ENCODE measurements around the gene ESRRA. TPM values are rescaled to one million over a fixed set of nuclear protein-coding genes. Genes with fewer than 3 reads are reported as not detected.
A peak's percentile ranks its signal among the peaks of the same experiment; 100 is the strongest.

Gene ESRRA
- total and polyA plus RNA-seq, 2 of the 8 experiments (the other 6 are each of a cell fraction or from before 2014, with no cell fraction given) = 18.2 to 37.0 TPM

GRCh38 chr11:64306876-64307622, 1.7 kb downstream of the ESRRA start:
- Histone ChIP-seq H2BK120ac (replicated peaks; ENCODE audit: low read depth, low read length) (no peak overlapping the region), H3K4me1 (replicated peaks in 1 of 4; ENCODE audit: control insufficient read depth in 3 of 4, insufficient read depth in 4 of 4, low read length in 3 of 4) (peaks cover 3 to 14% (median 12%) of the 10 kb centered on the region in 4 experiments; a peak in 6 of 7 replicates), H2BK12ac (ENCODE audit: low read depth, low read length) (0 out of 2 replicates have a peak overlapping the region, but pooled peaks have one; percentile 90), H3K27ac (ENCODE audit: low read depth, low read length) (no peak overlapping the region), H3K79me2 (ENCODE audit: control insufficient read depth in 1 of 2, insufficient read depth in 2 of 2, low read length in 2 of 2) (peaks cover 0 to 21% of the 10 kb centered on the region in 2 experiments; a peak in 2 of 4 replicates), H3K18ac (ENCODE audit: extremely low read depth, low read length) (peak overlapping the region; percentile 13; the same call in 1 of the 2 replicates), H2BK5ac (ENCODE audit: low read depth, low read length) (no peak overlapping the region), H3K4me2 (ENCODE audit: insufficient read depth in 1 of 2, low read depth in 2 of 2, low read length in 2 of 2) (peak overlapping the region; percentile 96 to 98), H4K20me1 (replicated peaks in 1 of 2; ENCODE audit: control insufficient read depth in 1 of 2, insufficient read depth in 2 of 2, low read length in 2 of 2) (peaks cover 2 to 3% of the 10 kb centered on the region in 2 experiments), H4K8ac (ENCODE audit: extremely low read depth, insufficient read depth, low read length) (peak overlapping the region; percentile 7; the same call in 1 of the 2 replicates), H4K91ac (replicated peaks; ENCODE audit: insufficient read length, low read length) (no peak overlapping the region), H3K79me1 (ENCODE audit: low read depth, low read length) (peaks cover 13% of the 10 kb centered on the region; the same call in 1 of the 2 replicates), H2AFZ (ENCODE audit: low read length) (no peak overlapping the region), H3K14ac (ENCODE audit: insufficient read length) (no peak overlapping the region), H3K23me2 (ENCODE audit: low read depth, low read length) (peaks cover 8% of the 10 kb centered on the region; the same call in 1 of the 2 replicates), H3K56ac (replicated peaks; ENCODE audit: insufficient read length, low read depth, low read length) (no peak overlapping the region), H3K9ac (replicated peaks in 1 of 4; ENCODE audit: extremely low read depth in 1 of 4, low read depth in 3 of 4, low read length in 3 of 4) (peak overlapping the region in 3 of 4 experiments; percentile 4 to 55 (median 22); a peak in 3 of 7 replicates), H3K4me3 (ENCODE audit: extremely low read depth in 1 of 4, insufficient read depth in 2 of 4, low read depth in 3 of 4, low read length in 4 of 4) (peak overlapping the region; percentile 62 to 93 (median 83)), H2AK5ac (ENCODE audit: low read depth, low read length) (no peak overlapping the region), H4K5ac (ENCODE audit: insufficient read length, low read depth, low read length) (no peak overlapping the region), H3K23ac (ENCODE audit: insufficient read length) (no peak overlapping the region), H2BK15ac (ENCODE audit: low read length) (0 out of 2 replicates have a peak overlapping the region, but pooled peaks have one; percentile 88), H3K9me3 (ENCODE audit: insufficient read depth in 2 of 2, low read depth in 1 of 2, low read length in 1 of 2) (no peaks in the 10 kb centered on the region), H2BK20ac (ENCODE audit: low read length) (no peak overlapping the region), H3K27me3 (replicated peaks in 1 of 4; ENCODE audit: control insufficient read depth in 3 of 4, extremely low read depth in 1 of 4, insufficient read depth in 3 of 4, low read length in 3 of 4) (peaks cover 0 to 5% (median under 1%) of the 10 kb centered on the region in 4 experiments; a peak in 2 of 7 replicates), H3K36me3 (ENCODE audit: control insufficient read depth in 2 of 4, insufficient read depth in 4 of 4, low read length in 3 of 4) (no peaks in the 10 kb centered on the region), H3K4ac (replicated peaks; ENCODE audit: insufficient read length, low read depth, low read length) (no peak overlapping the region)
- no peak for DNase-seq (ENCODE audit: low read depth in 1 of 2, low spot score in 2 of 2)
- POLR2A ChIA-PET (ENCODE audit: partially characterized antibody) = interaction anchor here (0.6 to 3.9 kb wide), 4 partner anchors 10 to 61 kb away, joined by 3 to 24 read pairs (median 4); partner anchors contain the start of genes PRDX5 and TRMT112
- no peak for FAIRE-seq
- CTCF ChIA-PET (ENCODE audit: partially characterized antibody) = interaction anchor here (0.6 to 20.8 kb wide), 6 partner anchors 11 to 253 kb away, joined by 3 to 614 read pairs (median 4); partner anchors contain the start of genes CCDC88B, PRDX5 and TRMT112
- 88% methylated on average over 11 of the region's 15 CpGs; no CpG with 5 or more reads in 1 of the 2 experiments for WGBS, 2 experiments (ENCODE audit: extremely low coverage in 1 of 2, insufficient coverage in 1 of 2, insufficient read length in 1 of 2, insufficient replicate concordance in 2 of 2, low coverage in 1 of 2, low lambda C conversion rate in 2 of 2, missing lambda C conversion rate in 1 of 2)
- TF ChIP-seq ATF2 (IDR thresholded peaks at IDR 0.05; ENCODE audit: low read length) (no peak), SAP30 (IDR thresholded peaks at IDR 0.05; ENCODE audit: insufficient read depth, insufficient replicate concordance, low read length) (no peak), POLR2AphosphoS5 (IDR thresholded peaks at IDR 0.05; ENCODE audit: low read depth, low read length) (no peak), SP2 (IDR thresholded peaks at IDR 0.05; ENCODE audit: low read length) (no peak), JUND (IDR thresholded peaks at IDR 0.05; ENCODE audit: low read length) (no peak), EP300 (IDR thresholded peaks at IDR 0.05; ENCODE audit: borderline replicate concordance in 1 of 2, low read depth in 2 of 2, low read length in 2 of 2) (no peak), CBX8 (IDR thresholded peaks at IDR 0.05; ENCODE audit: borderline replicate concordance, low read depth, low read length) (no peak), RAD21 (IDR thresholded peaks at IDR 0.05 in 1 of 2, conservative IDR thresholded peaks at IDR 0.05 in 1 of 2; ENCODE audit: low read depth in 2 of 2, low read length in 2 of 2) (no peak)
